ENCODE data around the gene CT45A1. TPM values are rescaled to one million over a fixed set of nuclear protein-coding genes. Genes with fewer than 3 reads are reported as not detected.

The CT45A1 gene
- not detected for total RNA-seq

DNA sequence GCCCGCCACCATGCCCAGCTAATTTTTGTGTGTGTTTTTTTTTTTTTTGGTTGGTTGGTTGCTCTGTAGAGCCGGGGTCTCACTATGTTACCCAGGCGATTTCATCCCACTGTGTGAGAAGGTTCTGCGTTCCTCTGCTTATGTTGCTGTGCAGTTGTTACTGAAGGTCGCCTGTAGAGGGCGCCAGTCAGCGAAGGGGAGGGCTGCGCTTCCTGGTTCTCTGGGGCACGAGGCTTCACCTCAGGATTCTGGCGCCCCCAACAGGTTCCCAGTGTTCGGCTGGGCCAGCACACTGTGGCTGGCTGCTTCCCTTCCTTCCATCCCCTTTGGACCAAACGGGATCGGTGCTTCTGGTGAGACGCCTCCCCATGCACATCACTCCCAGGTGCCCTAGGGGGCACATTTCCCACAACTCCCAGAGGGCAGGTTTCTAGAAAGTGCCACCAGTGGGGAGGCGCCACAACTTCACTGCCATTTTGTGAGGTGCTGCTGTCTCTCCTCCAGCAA is at the start of gene CT45A1:
TSS of gene CT45A1 (plus strand) at position 457 of the 507 bp plus-strand sequence. CDS start 5,302 bp downstream, outside the sequence.

DNA sequence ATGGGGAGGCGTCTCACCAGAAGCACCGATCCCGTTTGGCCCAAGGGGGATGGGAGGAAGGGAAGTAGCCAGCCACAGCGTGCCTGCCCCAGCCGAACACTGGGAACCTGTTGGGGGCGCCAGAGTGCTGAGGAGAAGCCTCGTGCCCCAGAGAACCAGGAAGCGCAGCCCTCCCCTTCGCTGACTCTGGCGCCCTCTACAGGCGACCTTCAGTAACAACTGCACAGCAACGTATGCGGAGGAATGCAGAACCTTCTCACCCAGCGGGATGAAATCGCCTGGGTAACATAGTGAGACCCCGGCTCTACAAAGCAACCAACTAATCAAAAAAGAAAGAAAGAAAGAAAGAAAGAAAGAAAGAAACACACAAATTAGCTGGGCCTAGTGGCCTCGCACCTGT is 54.7 kb downstream of the CT45A1 start, which contains the start of gene CT45A3:
TSS of gene CT45A3 (minus strand) at position 101 of the 400 bp plus-strand sequence. CDS start 3,747 bp downstream, outside the sequence.

Other genes with a start within 250 kb of the CT45A1 start
- 26.5 TPM for gene INTS6L, start 193.0 kb upstream of the CT45A1 start, total RNA-seq
- gene CT45A3, start 54.6 kb downstream of the CT45A1 start, total RNA-seq, result not detected
- not detected for gene CT45A5, start 71.9 kb downstream of the CT45A1 start, total RNA-seq
- gene CT45A6, start 89.1 kb downstream of the CT45A1 start, total RNA-seq, result not detected
- not detected for gene CT45A2, start 106.4 kb downstream of the CT45A1 start, total RNA-seq
- not detected for gene CT45A7, start 123.6 kb downstream of the CT45A1 start, total RNA-seq
- gene CT45A8, start 140.9 kb downstream of the CT45A1 start, total RNA-seq, result not detected
- gene CT45A9, start 158.2 kb downstream of the CT45A1 start, total RNA-seq, result not detected
- not detected for gene CT45A10, start 179.8 kb downstream of the CT45A1 start, total RNA-seq
- gene SAGE1, start 180.1 kb downstream of the CT45A1 start, total RNA-seq, result not detected

Data from camera-type eye (tissue), 1 donor.